Stimulated activated CD4-positive, alpha-beta T cell treated with anti-CD3 and anti-CD28 coated beads, Interleukin-15, amount 100 ng/mL, for 1 hour (primary cell): ENCODE results near the gene CLDN1.

Experiments
- DNase-seq, 2 donors: peaks; one replicate each; pipeline ENCODE4 v3.0.0-alpha.2; 2020; ENCODE audit warnings: low read depth in 1 of 2, low spot score in 1 of 2

The CLDN1 gene, protein sequence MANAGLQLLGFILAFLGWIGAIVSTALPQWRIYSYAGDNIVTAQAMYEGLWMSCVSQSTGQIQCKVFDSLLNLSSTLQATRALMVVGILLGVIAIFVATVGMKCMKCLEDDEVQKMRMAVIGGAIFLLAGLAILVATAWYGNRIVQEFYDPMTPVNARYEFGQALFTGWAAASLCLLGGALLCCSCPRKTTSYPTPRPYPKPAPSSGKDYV

DNA sequence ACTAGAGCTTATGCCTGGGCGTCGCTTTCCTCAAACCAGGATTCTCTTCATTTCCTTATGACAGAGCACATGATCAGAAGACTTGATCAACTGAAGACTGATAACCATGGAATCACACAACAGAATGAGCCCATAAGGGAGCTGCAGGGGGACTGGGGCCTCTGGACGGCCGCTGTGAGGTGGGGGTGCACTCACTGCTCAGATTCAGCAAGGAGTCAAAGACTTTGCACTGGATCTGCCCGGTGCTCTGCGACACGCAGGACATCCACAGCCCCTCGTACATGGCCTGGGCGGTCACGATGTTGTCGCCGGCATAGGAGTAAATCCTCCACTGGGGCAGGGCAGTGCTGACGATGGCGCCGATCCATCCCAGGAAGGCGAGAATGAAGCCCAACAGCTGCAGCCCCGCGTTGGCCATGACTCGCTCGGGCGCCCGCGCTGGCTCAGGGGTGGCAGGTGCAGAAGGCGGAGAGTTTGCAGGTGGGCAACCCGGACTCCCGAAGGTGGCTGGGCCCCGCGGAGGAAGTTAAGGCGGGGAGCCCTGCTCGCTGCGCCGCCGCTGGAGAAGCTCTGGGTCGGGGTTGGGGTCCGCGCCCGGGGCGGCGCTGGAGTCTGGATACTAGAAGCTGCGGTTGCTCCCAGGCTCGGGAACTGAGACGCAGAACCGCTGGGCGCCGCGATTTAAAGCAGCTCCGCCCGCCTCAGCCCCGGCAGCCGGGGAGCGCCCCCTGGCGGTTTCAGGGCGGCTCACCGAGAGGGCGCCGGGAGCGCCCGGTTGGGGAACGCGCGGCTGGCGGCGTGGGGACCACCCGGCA, at the start of gene CLDN1:
Gene CLDN1, minus strand, starts transcription at position 658 of the 815 bp plus-strand sequence. Its CDS starts 240 bp downstream, at position 418.
- peak; percentile 45 to 68 for DNase-seq

DNA sequence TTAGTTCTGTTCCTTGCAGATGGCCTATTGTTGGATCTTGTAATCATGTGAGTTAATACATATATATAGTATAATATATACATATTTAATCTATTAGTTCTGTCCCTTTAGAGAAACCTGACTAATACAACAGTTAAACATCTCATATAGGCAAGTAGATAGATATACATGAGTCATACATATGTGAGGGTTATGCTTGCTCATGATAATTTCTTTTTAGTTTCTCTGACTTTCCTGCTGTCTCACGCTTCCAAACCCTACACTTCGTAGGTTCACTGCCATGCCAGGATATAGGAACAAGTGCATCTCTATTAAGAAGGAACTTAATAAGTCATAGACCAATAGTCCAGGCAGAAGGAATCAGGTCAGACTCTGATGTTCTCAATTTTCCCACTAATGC, 48.9 kb upstream of the CLDN1 start:
- DNase-seq: no peak

DNA sequence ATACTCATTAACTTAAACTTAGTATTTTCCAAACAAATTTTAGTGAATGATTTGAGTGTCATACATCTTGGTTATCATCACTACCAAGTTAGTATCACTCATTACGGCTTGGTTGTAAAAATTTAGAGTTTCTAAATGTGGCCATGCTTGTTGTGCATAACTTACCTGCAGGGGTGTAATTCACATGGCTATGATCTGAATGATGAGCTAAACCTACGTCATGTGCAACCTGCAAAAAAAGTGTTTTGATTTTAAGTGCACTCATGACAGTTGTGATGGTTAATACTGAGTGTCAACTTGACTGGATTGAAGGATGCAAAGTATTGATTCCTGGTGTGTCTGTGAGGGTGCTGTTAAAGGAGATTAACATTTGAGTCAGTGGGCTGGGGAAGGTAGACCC, 48.1 kb upstream of the CLDN1 start:
- DNase-seq: no peak

DNA sequence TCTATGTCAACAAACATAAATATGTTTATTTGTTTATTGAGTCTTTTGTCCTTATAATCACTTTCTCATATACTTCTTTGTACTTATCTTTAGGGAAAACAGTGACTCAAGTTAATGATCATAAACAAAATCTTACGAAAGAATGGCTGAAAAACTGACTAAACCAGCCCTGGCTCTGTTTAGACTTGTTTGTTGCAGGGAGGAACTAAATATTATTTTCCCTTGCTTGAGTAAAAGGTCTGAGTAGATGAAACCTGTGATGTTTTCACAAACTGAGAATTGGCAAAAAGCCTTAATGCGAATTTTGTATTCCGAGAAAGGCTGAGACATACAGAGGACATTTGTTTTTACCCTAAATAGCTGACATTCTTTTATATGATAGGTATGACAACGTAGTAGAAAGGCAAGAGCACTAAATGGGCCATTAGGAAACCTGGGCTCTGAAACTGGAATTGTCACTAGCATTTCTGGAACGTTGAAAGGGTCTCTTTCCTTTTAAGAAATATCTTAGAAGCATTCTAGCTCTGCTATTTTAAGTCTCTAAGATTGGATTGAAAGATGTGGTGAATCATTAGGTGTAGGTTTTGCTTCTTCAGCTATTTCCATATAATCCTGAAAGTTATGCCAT, 47.5 kb upstream of the CLDN1 start:
- DNase-seq: no peak

DNA sequence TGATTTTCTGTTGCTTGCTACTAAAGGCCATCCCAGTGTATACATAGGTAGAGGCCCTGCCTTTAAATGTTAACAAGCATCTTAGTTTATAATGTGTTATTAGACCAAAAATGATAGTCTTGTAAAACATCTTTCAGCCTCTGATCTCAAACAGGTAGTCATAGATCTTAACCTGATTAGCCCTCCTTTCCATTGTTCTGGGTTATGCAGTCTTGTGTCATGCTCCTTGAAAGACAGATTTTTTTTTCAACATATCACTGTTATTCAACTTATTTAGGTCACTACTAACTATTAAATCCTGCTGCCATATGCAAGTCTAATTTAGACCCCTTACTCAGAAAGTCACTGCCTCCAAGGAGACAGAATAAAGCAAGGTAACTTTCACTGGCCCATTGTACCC, 46.6 kb upstream of the CLDN1 start:
- DNase-seq: no peak

DNA sequence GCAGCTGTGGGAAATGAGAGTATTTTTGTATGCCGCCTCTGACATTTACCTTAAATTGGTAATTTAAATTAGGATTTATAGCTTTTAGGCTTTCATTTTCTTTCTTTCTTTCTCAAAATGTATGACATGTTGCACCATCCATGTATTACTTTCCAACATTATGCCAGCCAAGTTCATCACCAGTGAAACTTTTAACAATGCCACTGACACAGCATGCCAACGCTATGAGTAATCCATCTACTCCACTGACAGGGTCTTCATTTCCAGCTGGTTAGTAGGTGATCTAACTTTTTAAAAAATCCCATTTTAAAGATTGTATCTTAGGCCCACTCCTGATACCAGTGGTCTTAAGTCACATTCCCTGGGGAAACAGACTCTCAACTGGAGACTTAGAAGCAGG, 43.9 kb upstream of the CLDN1 start:
- no peak for DNase-seq

DNA sequence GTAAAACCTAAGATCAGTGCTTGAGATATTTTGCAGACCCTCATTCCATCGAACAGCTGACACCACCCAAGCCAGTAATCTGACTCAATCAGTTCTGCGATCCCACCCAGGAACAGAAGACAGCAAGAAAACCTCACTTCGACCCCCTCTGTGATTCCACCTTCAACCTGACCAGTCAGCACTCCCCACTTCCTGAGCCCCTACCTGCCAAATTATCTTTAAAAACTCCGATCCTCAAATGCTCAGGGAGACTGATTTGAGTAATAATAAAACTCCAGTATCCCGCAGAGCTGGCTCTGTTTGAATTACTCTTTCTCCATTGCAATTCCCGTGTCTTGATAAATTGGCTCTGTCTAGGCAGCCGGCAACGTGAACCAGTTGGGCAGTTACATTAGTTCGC, 40.0 kb upstream of the CLDN1 start:
- DNase-seq: no peak

DNA sequence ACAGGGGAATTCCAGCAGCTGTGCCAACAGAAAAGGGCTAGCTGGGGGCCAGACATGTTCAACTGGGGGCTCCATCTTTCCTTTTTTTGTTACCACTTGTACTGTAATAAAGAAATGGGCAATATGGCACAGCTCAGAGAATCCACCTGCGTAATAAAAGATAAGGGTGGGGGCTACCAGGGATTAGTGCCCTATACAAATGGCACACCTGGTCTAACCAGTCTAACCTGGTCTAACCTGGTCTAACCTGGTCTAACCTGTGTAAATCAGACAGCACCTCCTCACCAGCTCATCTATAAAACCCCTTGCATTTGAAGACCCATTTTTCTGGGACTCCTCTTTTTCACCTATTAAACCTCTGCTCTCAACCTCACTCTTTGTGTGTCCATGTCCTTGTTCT, 39.5 kb upstream of the CLDN1 start:
- DNase-seq: no peak

DNA sequence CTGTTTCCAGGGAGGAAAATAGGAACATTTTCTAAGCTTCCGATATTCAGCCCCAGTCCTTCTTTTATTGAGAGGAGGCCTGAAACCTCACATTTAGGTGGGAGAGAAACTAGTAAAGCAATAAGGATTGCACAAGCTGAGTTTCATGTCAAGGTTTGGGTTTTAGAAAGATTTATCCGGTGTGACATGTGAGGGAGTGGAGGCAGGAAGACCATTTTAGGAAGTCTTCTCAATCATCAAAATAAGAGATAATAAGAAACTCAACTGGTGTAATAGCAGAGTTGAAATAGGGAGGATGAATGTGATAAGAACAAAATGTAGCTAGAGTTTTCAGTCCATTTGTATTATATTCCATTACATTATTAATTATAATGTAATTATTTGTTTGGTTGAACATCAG, 38.0 kb upstream of the CLDN1 start:
- no peak for DNase-seq

DNA sequence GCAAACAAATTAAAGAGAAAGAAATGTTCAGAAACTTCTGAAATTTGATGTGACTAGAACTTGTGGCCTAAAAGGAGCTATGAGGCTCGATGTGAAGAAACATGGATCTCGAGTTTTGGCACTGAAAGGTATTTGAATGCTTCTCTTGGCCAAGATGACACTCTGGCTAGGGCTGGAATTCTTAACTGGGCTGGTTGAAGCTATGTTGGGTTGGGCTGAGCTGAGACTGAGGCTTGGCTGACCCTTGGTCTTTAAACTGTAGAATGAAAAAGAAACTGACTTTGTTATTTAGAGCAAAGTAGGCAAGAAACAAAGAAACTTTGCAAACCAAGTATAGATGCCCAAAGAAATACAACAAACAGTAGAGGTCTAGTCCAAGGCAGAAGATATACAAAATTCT, 37.6 kb upstream of the CLDN1 start:
- DNase-seq: no peak

DNA sequence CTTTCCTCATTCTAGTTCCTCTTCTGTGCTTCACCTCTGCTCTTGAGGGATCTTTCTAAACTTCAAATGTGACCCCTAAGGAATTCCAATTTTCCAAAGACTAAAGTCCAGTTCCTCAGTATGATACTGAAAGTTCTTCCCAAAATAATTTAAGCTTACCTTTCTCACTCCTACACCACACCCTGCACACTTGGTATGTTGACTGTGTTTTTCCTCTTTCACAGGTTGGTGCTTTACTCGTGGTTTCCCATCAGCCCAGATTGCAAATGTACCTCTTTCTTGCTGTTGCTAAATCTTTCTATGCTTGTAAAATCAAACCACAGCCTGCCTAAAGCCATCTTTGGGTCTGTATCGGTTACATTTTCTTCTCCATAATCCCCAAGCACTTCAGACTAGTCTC, 35.2 kb upstream of the CLDN1 start:
- no peak for DNase-seq

DNA sequence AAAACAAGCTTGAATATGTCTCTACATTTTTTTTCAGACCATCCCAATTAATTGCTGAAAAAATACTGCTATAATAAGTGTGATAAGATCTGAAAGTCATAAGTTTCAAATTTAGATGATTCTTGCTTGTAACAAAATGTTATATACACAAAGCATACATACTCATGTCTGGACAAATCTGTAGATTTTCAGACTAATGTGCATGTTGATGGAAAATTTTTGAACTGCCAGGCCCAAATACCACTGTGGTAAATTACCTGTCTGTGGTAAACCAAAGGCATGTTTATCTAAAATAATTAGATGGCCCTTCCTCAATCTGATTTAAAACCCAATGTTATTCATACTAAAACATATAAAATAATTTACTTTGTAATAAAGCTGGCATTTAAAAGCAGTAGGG, 34.0 kb upstream of the CLDN1 start:
- DNase-seq: no peak

DNA sequence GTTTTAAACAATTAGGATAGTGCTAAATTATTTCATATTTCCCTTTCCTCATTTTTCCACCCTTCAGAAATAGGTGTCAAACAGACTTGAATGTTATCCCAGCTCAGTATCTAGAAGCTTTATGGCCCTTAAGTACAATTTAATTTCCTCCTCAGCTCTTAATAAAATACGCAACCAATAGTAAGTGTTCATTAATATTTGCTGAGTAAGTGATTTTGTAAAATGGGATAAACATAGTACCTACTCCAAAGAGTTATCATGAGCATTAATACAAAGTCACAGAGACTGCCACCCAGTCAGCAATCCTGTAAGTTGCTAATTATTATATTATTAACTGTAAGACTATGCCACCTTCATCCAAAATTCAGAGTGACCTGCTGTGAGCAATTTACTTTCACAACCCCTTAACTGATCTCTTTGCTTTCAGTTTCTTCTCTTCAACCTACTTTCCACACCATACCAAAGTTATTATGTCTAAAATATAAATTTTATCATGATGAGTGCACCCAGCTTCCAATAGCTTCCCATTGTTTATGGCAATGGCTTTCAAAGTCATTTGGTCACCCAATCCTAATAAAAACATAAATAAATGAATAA, 30.7 kb upstream of the CLDN1 start:
- no peak for DNase-seq

DNA sequence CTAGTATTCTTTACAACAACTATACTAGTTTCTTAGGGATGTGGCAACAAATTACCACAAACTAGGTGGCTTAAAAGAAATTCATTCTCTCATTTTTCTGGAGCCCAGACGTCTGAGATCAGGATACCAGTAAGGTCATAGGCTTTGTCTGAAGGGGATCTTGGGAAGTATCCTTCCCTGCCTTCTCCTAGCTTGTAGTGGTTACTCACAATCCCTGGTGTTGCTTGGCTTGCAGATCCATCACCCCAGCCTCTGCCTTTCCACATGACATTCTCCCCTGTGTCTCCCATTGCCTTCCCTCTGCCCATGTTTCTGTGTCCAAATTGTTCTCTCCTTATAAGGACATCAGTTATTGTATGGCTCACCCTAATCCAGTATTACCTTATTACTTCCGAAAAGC, 24.3 kb upstream of the CLDN1 start:
- DNase-seq: no peak

DNA sequence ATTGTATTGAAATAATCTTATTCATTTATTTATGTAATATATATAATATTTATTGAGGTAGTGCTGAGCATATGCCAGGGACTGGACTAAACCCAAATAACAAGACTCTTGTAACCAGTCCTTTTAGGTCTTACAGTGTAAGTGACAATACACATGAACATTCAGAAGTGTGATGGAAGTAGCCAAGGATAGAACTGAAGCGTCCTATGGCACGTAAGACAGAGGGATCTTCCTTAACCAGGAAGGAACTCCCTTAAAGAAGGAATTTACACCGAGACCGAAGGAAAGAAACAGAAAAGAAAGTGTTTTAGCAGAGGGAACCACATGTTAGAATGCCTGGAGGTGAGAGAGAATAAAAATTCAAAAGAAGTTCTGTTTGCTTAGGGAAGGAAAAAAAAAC, 23.6 kb upstream of the CLDN1 start:
- DNase-seq: no peak

DNA sequence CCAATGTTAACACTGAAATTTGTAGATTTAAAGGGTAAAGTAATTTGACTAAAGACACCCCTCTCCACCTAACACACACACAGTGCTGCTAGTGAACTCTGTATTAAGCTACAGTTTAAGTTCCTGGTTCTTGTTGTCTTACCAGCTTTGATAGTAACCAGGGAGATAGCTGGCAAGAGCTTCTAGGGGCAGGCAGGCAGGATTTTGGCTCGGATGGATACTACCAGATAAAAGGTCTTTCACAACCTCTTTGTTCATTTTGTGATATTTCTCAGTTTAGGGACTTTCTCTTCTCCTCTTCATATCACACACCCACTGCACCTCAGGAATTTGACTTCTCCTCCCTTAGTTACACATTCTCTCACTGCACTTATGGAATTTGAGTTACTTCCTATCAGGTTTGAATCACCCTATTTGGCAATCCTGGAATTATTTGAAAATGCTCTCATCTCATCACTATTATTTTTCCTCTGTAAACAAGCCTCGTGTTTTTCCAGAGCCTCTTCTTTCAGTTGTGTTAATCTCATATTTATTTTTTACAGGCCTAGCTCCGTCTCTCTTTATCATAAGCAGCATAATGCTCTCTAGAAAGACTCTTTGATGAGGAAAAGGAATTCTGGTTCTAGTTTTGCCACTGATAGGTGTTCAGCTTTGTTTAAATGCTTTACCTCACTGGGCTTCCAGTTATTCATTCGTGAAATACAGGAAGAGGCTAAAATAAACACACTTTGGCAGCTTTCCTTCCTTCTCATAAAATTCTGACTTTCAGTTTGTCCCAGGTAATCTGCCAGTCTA, 23.0 kb upstream of the CLDN1 start:
- DNase-seq: no peak

DNA sequence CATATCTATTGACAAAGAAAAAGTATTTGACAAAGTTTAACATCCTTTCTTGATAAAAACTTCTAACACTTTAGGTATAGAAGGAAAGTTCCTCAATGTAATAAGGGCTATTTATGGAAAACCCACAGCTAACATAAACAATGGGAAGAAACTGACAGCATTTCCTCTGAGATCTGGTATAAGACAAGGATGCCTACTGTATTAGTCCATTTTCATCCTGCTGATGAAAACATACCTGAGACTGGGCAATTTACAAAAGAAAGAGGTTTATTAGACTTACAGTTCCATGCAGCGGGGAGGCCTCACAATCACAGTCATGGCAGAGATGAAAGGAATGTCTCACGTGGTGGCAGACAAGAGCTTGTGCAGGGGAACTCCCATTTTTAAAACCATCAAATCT, 17.8 kb upstream of the CLDN1 start:
- no peak for DNase-seq

DNA sequence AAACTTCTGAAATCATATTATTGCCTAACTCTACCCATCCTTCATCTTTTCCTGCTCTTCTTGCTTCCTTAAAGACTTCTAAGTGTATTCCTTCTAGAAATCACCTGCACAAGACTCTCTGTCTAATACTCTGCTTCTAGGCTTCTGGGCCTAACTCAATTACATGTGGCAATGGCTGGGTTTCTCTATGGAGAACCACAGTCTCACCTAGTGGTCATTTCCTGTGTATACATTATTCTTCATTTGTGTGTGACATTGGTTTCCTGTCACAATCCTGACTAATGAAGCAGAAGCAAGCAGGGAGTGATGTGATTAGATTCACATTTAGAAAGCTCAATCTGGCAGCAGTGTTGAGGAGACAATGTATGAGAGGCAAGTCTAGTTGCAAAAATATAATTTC, 16.9 kb upstream of the CLDN1 start:
- DNase-seq: no peak

DNA sequence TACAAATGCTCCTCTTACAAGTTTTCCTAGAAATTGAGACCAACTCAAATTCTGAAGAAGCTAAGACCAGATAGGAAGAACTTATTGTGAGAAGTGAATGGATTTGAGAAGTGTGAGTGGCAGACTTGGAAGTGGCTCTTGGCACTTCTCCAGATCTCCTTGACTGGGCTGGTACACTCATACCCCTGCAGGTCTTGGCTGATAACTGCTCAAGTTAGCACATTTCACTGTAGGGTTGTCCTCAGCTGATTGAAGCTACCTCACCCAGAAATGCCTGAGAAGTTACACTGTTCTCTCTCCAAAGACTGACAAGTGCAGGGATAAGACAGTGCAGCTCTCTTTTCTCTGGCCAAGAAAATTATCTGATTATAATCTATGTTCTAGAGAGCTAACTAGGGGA, 16.5 kb upstream of the CLDN1 start:
- no peak for DNase-seq

DNA sequence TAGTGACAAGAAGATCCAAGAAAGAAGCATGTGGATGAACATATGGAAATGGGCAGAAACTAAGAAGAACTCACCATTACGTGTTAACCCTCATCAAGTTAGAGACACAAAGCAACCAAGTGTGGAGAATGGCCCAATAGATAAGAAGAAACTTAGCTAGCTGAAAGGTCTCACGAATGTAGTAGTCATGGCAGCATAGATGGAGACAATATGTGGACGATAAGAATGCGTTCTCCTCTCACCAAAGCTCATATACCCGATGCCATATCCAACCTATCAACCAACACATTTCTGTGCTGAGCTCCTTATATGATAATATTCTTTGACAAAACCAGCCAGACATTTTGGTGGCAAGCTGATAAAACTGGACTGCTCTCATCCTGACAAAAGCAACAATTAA, 15.1 kb upstream of the CLDN1 start:
- no peak for DNase-seq

DNA sequence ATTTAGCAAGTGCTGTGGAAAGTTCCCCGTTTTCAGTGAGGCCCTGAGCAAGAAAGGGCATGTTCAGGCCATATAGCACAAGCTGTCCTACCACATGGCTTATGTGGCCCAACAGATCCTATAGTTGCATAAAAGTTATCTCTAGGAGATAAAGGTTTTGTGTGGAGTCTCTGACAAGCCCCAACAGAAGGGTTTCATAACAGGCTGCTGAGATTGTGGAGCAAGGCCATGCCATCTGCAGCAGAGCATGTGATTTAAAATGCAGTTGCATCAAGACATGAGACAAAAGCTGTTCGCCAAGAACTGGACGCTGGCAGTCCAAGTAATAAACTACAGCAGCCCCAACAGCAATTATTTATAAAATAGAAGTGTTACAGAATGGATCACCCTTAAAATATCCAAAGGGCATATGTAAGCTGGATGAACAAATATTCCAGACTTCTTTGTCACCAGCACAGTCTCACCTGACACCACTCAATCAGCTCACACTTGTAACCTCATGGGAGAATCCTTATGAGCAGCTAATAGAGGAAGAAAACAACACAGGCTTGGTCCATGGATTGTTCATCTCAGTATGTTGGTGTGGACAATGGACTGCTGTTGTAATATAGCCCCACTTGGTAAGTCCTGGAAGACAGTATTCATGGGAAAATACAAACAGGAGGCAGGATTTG, 14.4 kb upstream of the CLDN1 start:
- DNase-seq: no peak
